GM19351 (cell line): ENCODE measurements around the gene DSTN.

Experiments
- ATAC-seq: cut with Tn5 transposase; IDR thresholded peaks from one replicate; pipeline ENCODE4 v1.9.1; 2021; ENCODE audit warnings: mild to moderate bottlenecking, moderate library complexity; ENCODE audit not compliant: unreplicated experiment

Gene DSTN

DNA sequence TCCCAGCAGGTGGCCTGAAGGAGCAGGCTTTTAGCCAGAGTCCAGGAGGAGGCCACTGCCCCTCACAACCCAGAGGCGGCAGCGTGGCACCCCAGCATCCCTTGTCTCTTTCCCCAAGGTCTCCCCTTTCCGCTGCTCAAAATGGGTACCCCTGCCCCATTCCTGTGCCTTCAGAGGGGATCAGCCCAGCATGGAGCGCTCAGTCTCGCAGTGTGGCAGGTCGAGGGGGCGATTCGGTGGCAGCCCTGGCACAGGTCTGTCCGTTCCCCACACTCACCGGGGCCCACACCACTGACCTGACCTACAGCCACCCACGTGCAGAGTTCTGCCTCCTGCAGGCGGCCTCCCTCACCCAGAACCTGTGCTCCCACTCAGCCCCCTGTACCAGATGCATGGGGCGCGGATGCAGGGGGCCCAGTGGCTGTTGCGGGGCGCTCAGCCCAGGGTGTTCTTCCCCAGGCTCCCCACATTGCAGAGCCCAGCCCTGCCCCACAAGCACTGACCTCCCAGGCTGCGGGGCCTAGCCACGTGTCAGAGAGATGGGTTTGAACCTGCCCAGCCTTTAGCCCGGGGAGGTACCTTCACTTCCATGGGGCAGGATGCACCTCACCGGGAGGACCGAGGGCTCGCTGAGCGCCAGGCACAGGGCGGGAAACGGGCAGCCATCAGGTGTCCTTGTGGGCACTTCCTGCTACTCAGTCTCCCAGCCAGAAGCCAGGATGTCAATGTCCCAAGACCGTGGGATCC is 41.8 kb downstream of the DSTN start:
- no peak for ATAC-seq

DNA sequence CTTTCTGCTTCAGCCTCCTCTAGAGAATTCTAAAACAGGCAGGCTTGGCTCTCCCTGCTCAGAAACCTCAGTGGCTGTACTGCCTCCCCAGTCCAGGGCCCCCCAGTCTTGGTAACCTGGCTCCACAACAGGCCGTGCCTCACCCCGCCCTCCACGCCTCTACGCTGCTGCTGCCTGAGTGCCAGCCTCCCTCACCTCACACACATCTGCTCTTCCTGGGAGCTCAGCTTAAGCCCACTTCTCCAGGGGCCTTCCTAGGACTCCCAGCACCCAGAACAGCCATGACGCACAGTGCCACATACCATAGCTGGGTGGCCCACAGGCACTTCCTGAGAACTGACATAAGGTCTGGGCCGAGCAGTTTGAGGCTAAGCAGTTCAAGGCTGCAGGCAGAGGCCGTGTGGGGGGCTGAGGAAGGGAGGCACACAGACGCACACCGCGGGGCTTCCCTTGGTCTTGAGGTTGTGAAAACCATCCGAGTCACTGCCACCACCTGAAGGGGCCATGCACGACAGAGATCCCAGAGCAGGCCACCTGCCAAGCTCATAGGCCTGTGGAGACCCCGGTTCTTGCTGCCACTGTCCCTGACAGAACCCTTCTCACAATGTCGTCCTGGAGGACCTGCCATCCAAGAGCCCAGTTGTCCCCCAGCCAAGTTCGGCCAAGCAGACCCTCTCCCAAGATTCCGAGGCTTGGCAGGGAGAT is 42.6 kb downstream of the DSTN start:
- no peak for ATAC-seq

DNA sequence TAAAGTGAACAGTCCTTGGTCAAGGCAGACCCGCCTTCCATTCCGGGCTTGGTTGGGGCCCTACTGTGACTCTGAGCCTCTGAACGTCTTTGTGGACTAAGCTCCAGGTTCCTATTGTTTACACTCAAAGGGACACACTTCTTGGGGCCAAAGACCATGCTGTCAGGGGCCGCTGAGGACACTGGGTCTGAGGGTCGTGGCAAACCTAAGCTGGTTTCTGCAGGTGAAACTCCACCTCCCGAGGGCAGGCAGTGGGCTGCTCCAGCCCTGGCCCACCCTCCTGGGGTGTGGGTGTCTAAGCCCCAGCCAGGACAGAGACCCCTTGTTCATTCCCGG is 43.1 kb downstream of the DSTN start:
- no peak for ATAC-seq

DNA sequence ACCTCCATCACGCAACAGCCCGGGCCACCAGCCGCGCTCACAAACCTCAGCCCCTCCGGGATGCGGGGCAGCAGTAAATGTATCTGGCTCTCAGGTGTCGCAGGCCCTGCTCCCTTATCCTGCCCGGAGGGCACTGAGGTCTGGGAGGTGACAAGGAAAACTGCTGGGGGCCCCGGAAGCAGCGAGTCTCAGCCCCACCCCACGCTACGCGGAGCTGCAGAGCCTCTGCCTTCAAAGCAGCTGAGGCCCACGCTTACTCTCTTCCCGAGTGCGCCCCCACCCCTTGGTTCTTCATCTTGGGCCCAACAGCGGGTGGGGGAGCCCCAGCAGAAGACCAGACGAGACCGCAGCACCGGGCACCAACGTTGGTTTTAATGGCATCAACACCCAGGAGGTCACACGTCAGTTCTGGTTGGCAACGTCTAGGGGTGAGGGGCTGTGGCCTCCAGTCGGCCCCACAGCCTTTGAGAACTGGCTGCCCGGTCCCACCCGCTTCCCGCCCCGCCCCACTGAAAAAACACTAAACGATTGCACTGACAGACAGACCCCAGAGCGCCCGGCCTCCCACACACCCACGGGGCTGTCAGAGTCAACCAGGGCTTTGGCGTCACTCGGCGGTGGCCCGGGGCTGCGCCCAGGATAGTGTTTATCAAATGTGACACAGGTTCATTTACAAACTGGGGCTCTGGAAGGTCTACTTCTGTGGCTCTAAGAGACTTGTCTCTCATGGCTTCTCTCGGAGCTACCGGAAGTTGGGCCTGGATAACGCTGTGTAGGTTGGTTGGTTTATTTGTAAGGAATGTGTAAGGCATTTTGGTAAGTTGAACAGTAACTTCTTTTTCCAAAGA is 43.7 kb downstream of the DSTN start:
- ATAC-seq, result no peak

DNA sequence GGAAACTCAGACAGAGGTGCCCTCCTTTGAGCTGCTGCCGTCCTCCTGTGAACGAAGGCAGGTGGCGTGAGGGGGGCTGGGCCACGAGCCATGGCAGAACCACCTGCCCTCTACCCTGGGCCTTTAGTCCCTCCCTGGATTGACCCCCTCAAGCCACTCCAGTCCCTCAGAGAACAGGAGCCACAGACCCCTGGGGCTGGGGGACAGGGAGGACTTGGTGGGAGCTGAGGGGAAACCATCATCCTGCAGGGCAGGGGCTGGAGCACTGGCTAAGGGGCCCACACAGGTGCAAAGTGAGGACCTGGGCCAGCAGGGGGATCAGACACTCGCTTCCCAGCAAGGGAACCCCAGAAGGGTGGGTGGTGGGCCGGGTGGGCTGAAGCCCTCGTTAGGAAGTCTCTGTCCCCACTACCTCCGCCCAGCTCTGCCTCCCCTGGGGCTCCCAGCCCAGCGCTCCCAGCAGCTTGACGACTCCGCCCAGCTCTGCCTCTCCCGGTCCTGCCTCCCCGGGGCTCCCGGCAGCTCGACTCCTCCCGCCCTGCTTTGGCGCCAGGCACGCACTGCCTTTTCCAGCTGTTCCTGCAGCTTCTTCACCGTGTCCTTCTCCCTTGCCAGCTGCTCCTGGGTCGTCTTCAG is 44.4 kb downstream of the DSTN start:
- no peak for ATAC-seq

DNA sequence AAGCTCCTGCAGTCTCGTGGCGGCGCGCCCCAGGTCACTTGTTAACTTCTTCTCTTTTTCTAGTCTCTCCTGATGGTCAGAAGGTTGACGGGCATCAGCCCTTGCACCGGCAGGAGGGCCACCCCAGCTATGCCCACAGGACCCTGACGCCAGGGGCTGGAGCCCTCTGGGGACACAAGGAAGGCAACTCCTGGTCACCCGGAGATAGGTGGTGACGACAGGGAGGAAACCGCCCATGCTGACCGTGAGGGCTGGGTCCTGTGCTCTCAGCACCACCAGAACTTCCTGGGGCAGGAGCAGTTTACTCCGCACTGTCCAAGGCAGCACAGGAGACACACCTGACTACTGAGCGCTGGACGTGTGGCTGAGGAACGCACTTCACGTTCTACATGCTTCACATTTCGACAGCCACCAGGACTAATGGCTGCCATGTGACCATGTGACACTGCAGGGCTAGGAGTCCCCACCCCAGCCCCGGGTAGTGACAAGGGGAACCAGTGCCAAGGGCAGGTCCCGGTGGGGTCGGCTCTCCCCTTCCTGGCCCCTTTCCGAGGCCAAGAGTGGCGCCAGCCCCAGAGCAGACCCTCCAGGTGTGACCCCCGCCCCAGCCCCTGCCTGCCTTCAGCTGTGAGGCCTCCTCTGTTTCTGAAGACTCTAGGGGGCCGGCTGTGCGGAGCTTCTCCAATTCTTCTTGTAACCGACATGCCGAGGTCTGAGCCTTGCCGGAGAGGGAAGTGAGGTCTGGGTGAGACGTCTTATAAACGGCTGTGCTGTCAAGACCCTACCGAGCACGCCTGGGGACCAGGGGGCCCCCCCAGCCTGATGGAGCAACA is 45.2 kb downstream of the DSTN start:
- ATAC-seq, result no peak

DNA sequence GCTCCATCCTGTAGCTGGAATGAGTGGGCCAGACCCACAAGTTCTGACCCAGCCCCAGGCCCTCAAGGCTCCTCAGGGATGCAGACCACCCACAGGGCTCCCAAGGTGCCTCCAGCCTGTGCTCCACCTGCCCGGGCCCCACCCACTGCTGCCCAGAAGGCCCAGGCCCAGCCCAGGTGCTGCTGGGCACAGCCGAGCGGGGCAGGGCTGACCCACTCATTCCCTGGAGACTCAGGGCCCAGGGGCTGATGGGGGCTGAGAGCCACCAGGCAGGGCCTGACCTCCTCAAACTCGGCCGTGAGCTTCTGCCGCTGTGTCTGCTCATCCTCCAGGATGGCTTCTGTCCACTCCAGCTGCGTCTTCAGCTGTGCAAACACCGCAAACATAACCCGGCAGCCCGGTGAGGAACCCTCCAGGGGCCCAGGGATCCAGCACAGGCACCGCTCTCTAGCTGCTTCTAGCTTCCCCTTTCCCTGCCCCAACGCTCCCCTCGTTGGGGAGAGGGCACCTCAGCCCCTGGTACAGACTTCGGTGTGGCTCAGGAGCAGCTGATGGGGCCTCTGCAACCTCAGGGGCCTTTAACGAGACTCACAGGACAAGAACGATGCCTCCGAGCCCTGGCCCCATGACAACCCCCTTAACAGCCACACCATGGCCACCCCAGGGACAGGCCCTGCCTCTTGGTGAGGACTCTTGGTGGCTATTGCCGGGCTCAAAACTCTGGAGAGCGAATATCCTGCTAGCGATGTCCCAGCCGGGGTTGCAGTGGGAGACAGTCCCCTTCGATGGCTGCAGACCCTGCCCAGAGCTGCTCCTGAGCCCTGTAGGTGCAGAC is 46.0 kb downstream of the DSTN start:
- ATAC-seq, result no peak

DNA sequence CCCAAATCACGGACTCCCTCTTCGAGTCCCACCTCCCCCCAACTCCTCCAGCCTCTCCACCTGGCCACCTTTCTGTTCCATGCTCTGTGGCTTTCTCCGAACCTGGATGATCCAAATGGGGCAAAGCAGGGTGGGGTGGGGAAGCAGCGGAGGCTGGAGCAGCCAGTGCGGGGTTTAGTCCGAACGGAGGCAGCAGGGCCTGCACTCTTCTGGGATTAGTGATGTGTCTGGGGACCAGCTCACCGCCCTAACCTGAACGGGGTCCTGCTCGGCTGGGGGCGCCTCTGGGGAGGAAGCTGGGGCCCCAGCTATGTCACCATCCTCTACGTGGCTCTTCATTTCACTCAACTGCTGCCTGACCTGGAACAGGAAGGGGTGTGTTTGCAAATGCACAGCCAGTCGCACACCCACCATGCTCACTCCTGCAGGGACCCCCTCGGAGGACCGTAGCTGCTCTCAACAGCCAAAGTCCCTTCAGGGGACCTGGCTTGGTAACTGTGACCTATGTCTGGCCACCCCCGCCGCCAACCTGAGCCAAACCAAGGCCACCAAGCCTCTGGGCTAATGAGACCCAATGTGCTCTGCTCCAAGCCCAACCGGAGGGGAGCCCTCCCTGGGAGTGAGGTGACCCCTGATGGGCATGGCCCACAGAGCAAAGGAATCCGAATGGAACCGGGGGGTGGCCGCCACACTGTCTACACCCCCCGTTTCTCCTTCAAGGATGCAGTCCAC is 46.8 kb downstream of the DSTN start:
- no peak for ATAC-seq

DNA sequence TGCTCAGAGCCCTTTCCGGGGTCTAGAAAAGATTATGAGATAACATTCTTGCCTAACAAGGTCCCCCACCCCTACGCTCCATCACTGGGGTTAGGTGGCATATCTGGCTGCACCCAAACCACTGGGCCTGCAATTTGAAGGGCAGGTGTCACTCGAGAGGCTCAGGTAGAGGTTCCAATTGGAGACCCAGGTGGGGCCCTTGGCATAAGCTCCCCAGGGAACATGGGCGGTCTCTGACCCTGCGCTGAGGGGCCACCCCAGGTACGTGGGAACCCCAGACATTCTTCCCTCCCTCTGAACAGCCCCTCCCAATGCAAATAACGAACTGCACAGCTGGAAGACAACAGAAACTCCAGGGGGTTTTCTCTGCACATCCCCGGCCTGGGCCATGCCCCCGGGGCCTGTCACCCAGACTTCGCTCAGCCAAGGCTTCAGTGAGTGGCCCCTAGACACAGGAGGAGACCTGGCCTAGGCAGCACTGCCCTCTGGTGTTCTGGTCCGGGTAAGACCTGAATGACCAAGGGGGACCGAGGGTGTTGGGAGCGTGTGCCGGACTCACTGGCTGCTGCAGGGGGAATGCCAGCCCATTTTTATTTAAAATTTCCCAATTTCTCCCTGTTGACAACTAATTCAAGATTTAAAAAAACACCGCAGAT is 47.5 kb downstream of the DSTN start:
- ATAC-seq, result no peak

DNA sequence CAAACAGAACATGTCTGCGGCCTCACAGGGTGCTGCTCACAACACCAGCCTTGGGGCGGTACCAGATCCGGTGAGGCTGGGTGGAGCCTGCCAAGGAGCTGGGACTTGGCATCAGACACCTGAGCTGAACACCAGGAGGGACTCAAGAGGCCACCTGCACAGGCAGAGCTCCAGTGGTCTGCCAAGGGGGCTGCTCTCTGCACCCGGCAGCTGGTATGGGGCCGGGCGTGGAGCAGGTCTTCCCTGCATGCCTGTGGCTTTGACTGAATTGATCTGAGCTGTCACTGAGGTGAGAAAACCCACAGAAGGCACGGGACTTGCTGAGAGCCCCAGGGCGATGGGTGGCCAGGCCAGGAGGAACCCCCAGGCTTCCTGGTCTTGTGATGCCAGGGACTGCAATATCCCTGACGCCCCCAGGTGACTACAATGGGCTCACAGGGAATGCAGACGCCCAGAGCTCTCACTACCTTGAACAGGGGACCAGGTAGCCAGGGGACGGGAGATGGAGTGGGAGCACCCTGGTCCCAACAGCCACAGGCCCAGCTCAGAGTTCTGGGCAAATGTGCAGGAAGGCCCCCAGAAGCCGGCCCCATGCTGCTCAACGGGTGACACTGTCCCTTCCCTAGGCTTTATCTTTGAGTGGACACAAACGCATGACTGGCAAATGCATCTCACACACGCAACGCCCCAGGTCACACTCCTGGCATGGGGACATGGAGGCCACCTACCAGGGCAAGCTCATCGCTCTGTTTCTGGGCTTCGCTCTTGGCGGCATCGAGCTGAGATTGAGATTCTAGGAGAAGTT is 48.2 kb downstream of the DSTN start:
- ATAC-seq, result no peak

DNA sequence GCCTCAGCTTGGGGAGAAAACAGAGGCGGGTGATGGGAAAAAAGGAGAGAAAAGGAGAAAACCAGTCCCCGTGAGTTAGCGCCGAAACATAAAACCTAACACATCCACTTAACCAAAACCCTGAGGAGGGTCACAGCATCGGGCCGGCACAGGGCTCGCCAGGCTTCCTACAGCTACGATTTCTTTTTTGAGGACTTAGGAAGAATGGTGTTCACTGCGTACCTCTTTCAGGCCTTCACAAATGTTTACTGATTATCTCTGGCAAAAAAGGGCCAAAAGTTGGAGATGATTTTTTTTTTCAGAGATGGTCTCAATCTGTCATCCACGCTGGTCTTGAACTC is 48.8 kb downstream of the DSTN start:
- no peak for ATAC-seq

DNA sequence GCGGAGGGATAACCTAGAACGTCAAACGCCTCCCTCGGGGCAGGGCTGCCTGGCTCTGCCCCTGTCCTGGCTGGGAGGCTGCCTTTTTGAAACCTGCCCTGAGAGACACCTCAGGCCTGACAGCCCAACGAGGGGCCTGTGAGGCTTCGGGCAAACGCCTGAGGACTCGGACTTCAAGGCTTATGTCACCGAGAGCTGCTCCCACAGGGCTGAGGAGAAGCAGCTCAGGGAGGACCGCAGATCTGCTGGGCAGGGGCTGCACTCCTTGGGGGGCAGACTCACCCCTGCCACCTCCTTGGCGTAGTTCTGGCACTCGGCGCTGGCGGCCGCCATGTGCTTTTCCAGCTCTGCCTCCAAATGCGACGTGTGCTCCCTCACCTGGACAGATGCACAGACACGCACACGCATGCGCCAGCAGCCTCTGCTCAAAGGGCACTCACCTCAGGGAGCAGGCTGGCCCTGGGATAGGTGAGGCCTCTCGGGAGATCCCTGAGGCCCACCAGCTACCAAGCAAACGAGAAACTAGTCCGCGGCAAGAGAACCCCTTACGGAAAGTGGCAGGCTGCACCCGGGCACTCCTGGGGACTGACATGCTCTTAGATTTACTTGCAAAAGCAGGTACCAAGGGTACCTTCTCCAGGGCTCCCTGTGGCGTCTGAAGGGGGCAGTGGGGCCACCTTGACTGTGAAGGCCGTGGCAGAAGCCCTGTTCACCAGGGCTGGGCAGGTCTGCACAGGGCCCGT is 49.6 kb downstream of the DSTN start:
- no peak for ATAC-seq

DNA sequence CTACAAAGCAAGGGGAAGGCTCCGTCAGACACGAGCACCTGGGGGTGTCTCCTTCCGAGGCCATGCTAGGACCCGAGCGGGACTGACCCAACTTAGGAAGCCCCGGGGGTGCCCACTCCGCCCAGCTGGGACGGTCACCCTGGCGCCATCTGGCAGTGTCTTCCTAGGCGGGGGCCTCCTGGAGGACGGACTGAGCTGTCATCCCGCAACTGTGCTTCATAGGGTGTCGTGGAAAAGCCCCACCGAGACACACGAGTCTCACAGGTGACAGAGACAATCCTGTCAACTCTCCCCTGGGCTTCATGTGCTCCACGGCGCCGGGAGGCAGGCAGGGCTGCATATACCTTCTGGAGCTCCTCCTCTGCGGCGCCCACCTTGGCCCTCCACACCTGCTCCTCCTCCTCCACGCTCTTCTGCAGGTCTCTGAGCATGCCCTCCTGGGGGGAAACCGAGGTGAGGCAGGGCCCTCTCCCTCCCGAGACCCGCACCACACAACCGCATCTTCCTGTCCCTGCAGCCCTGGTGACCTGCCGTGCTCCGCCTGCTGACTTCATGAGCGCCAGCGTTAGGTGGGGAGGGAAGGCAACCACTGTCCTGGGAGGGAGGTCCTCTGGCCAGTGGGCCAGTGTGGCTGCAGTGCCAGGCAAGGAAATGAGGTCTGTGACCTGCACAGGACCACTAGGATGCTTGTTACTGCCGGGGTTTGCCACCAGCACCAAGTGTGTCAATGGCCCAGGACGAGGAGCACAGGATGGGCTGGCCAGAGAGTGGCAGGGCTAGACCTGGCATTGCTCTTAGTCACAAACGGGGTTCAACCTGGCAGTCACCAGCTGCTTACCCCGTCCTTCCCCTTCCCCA is 50.7 kb downstream of the DSTN start:
- no peak for ATAC-seq

DNA sequence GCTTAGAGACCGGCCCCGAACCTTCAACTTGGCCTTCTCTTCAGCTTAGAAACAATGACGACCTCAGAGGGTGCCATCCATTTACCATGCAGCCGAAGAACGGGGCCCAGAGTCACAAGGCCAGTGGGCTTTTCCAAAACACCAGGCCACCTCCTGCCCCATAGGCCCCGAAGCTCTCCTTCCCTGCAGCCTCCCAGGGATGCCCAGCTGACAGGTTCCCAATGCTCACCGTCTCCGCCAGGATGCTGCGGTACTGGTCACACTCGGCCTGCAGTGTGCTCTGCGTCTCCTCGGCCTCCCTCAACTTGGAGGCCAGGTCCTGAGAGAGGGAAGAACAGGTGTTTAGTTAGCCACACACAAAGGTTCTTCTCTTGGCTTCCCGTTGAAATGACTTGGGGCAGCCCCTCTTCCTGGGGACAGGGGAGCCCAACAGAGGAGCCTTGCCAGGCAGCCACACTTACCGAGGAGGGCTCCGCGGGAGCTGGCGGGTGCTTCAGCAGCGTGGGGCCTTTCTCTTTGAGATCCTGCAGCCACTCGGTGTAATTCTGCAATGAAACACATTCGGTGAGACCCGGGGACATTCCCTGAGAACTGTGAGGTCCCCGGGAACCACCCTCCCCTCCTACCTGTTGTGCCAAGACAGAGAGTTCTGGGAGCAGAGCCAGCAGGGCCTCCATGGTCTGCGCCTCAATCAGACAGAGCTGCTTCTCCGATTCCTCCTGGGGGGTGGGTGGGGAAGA is 51.5 kb downstream of the DSTN start:
- no peak for ATAC-seq

DNA sequence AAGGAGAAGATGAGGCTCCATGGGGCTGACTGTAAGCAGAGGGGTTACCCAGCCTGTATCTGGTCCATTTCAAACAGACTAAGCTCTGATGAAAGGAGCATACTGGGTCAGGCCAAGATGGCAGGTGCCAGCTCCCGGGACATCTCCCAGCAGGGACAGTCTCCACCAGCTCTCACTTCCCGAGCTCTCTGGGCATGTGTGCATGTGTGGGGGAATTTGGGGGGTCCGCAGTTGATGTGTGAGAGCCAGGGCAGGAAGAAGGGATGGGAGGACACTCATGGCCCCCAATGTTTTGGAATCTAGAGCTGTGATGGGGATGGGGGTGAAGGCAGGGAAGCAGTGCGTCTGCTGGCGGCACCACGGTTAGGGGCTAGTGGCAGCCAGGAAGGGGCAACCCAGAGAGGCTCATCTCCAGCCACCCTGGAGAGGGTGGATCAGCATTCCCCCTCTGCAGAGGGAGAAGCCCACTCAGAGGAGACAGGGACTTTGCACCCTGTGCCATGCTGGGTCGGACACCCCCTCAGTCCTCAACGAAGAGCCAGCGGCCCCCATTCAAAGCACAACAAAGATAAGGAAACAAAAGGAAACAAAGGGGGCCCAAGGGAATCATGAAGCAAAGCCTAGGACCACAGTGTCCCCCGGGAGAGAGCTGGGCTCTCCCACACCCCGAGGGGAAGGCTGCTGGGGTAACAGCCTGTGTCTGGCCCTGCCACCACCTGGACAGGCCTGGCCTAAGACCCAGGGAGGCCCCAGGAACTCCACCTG is 52.4 kb downstream of the DSTN start:
- no peak for ATAC-seq
